ENCODE data around the gene SMIM35. TPM values are rescaled to one million over a fixed set of nuclear protein-coding genes. Genes with fewer than 3 reads are reported as not detected.
A peak's percentile ranks its signal among the peaks of the same experiment; 100 is the strongest.

Gene SMIM35
- total and polyA plus RNA-seq, 2 of the 13 experiments (the other 11 are each of a cell fraction or from before 2014, with no cell fraction given), result not detected

- ATAC-seq (peak; percentile 71), DNase-seq (ENCODE audit: low spot score) (peak; percentile 25), FAIRE-seq (no peak)
- ChIA-PET POLR2A (no interaction called here), CTCF (ENCODE audit: low intra/inter-chr PET ratio, low total read pairs) (no interaction called here)
- no peaks in the 10 kb centered on the region for H4K20me1 ChIP-seq (ENCODE audit: insufficient read depth, low read length)
- no peak overlapping the region for H3K4me3 ChIP-seq (replicated peaks in 1 of 3; ENCODE audit: insufficient read depth in 1 of 3, low read depth in 2 of 3, low read length in 3 of 3)
- H3K4me2 ChIP-seq (ENCODE audit: low read depth, low read length), result peak overlapping the region; percentile 30
- H3K9me3 ChIP-seq (ENCODE audit: low read length), result peaks cover 12% of the 10 kb centered on the region
- 13% methylated on average over 3 of the region's 4 CpGs for WGBS (ENCODE audit: low lambda C conversion rate)
- no peak overlapping the region for H3K9ac ChIP-seq (ENCODE audit: insufficient read depth, low read depth, low read length)
- intact Hi-C loops (cut with micrococcal nuclease; ENCODE audit: unreplicated experiment), result no loop called here
- in situ Hi-C loops (cut with HindIII; ENCODE audit: extremely low pct_ligation_motif_present, low pct_unique_long_range_greater_than_20kb), result no loop called here
- H3K79me2 ChIP-seq (ENCODE audit: insufficient read depth, low read length), result no peaks in the 10 kb centered on the region
- BruUV-seq (replicated peaks), result no TSS peak
- peaks cover 76% of the 10 kb centered on the region for H3K4me1 ChIP-seq (ENCODE audit: insufficient read depth, low read length)
- no peak overlapping the region for H3K27ac ChIP-seq (ENCODE audit: extremely low read length, insufficient read depth, low read length)
- H3K27me3 ChIP-seq (ENCODE audit: control insufficient read depth in 1 of 2, insufficient read depth in 2 of 2, low read length in 2 of 2), result peaks cover 0 to 7% of the 10 kb centered on the region in 2 experiments; a peak in 1 of 5 replicates
- no peak overlapping the region for H2AFZ ChIP-seq (ENCODE audit: low read length)
- H3K36me3 ChIP-seq (replicated peaks in 1 of 2; ENCODE audit: control insufficient read depth in 1 of 2, insufficient read depth in 2 of 2, low read length in 2 of 2), result no peaks in the 10 kb centered on the region
- TF ChIP-seq ZNF253 (CRISPR knock-in tag; IDR thresholded peaks at IDR 0.05; ENCODE audit: borderline replicate concordance), result no peak
- TF ChIP-seq, protein P1, sequence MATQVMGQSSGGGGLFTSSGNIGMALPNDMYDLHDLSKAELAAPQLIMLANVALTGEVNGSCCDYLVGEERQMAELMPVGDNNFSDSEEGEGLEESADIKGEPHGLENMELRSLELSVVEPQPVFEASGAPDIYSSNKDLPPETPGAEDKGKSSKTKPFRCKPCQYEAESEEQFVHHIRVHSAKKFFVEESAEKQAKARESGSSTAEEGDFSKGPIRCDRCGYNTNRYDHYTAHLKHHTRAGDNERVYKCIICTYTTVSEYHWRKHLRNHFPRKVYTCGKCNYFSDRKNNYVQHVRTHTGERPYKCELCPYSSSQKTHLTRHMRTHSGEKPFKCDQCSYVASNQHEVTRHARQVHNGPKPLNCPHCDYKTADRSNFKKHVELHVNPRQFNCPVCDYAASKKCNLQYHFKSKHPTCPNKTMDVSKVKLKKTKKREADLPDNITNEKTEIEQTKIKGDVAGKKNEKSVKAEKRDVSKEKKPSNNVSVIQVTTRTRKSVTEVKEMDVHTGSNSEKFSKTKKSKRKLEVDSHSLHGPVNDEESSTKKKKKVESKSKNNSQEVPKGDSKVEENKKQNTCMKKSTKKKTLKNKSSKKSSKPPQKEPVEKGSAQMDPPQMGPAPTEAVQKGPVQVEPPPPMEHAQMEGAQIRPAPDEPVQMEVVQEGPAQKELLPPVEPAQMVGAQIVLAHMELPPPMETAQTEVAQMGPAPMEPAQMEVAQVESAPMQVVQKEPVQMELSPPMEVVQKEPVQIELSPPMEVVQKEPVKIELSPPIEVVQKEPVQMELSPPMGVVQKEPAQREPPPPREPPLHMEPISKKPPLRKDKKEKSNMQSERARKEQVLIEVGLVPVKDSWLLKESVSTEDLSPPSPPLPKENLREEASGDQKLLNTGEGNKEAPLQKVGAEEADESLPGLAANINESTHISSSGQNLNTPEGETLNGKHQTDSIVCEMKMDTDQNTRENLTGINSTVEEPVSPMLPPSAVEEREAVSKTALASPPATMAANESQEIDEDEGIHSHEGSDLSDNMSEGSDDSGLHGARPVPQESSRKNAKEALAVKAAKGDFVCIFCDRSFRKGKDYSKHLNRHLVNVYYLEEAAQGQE (IDR thresholded peaks at IDR 0.05; ENCODE audit: borderline replicate concordance in 1 of 2, low read depth in 1 of 2, low read length in 2 of 2), result no peak
- peak; percentile 53; the same call in 1 of the 2 replicates for TF ChIP-seq ZBED4 (CRISPR knock-in tag; IDR thresholded peaks at IDR 0.05; ENCODE audit: borderline replicate concordance)
- TF ChIP-seq REL (CRISPR knock-in tag; conservative IDR thresholded peaks at IDR 0.05), result no peak
- TF ChIP-seq RBM39 (IDR thresholded peaks at IDR 0.05; ENCODE audit: low read depth, low read length, poor library complexity, severe bottlenecking), result no peak
- TF ChIP-seq, protein P2, sequence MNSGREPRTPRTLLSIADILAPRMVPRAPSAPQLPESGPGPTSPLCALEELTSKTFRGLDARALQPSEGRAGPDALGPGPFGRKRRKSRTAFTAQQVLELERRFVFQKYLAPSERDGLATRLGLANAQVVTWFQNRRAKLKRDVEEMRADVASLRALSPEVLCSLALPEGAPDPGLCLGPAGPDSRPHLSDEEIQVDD (CRISPR knock-in tag; IDR thresholded peaks at IDR 0.05; ENCODE audit: borderline replicate concordance), result no peak
- peak; percentile 42; the same call in 1 of the 2 replicates for TF ChIP-seq NFYC (CRISPR knock-in tag; IDR thresholded peaks at IDR 0.05)
- TF ChIP-seq, protein P3, sequence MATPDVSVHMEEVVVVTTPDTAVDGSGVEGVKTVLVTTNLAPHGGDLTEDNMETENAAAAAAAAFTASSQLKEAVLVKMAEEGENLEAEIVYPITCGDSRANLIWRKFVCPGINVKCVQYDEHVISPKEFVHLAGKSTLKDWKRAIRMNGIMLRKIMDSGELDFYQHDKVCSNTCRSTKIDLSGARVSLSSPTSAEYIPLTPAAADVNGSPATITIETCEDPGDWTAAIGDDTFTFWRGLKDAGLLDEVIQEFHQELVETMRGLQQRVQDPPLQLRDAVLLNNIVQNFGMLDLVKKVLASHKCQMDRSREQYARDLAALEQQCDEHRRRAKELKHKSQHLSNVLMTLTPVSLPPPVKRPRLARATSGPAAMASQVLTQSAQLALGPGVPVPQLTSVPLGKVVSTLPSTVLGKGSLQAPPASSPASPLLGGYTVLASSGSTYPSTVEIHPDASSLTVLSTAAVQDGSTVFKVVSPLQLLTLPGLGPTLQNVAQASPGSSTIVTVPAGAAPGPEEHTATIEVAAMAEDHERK (CRISPR knock-in tag; IDR thresholded peaks at IDR 0.05; ENCODE audit: low read depth), result no peak
- 0 out of 2 replicates have a peak, but pooled peaks have one; percentile 21 for TF ChIP-seq ZGPAT (CRISPR knock-in tag; IDR thresholded peaks at IDR 0.05)
- peak; percentile 40; the same call in 1 of the 2 replicates for TF ChIP-seq YEATS2 (CRISPR knock-in tag; IDR thresholded peaks at IDR 0.05; ENCODE audit: borderline replicate concordance)
- peak; percentile 44; the same call in 1 of the 2 replicates for TF ChIP-seq ZFX (CRISPR knock-in tag; IDR thresholded peaks at IDR 0.05; ENCODE audit: low read depth)
Observed at GRCh38 chr11:118088531-118088930, 1.8 kb upstream of the SMIM35 start.
